OCI-LY7 (cell line): ENCODE measurements around the gene SMOC1.

ENCODE experiments used
- EZH2phosphoT487 ChIP-seq: fragments of 200-600 bp; sonication (generic); IDR thresholded peaks from 2 replicates; pipeline ENCODE4 v1.6.1; 2018; ENCODE audit warnings: low read depth, borderline replicate concordance, mild to moderate bottlenecking, mixed run types, antibody characterized with exemption, low read length, moderate library complexity, mixed read lengths
- TF ChIP-seq, protein P1 (sequence below): fragments of 200-600 bp; sonication (generic); conservative IDR thresholded peaks from 2 replicates; pipeline ENCODE4 v1.5.1; 2014; ENCODE audit warnings: mild to moderate bottlenecking, antibody characterized with exemption, low read length, moderate library complexity, mixed read lengths

DNA sequence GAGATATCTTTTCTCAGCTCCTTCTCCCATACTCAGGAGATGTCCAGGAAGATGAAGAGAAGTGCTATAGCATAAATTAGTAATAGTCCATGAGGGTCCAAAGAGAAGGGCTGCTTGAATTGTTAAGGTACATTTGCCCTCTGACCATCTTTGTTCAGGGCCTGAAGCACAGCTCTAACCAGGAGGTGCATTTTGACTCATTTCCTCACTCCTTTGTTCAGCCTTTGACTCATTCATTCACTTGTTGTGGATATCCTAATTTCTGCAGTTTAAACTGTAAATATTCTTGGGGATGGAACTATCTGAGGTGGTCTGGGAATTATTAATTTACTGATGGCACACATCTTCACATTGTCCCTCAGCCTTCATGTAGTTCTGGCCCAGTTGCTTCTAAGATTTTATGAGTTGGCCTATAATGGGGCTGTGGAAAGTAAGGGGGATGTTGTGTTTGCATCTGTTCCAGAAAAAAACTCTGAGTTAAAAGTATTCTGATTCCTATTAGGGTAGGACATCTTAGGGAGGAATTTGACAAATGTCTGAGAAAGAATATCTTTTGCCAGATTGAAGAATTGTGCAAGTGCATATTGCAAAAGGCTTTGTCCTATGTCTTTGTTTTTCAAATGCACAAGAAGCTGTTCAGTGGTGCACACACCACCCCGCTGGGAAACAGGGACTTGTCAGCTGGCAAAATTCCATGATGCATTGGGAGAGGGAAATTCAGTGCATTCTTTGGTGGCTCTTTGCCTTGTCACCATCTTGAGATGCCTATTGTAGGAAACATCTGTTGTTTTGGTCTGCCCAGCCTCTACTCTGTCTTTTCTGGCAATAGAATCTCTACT lies 22.1 kb downstream of the SMOC1 start:
- TF ChIP-seq, protein P1, sequence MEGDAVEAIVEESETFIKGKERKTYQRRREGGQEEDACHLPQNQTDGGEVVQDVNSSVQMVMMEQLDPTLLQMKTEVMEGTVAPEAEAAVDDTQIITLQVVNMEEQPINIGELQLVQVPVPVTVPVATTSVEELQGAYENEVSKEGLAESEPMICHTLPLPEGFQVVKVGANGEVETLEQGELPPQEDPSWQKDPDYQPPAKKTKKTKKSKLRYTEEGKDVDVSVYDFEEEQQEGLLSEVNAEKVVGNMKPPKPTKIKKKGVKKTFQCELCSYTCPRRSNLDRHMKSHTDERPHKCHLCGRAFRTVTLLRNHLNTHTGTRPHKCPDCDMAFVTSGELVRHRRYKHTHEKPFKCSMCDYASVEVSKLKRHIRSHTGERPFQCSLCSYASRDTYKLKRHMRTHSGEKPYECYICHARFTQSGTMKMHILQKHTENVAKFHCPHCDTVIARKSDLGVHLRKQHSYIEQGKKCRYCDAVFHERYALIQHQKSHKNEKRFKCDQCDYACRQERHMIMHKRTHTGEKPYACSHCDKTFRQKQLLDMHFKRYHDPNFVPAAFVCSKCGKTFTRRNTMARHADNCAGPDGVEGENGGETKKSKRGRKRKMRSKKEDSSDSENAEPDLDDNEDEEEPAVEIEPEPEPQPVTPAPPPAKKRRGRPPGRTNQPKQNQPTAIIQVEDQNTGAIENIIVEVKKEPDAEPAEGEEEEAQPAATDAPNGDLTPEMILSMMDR, result no peak
- TF ChIP-seq EZH2phosphoT487, result no peak
